PFSK-1 (cell line): ENCODE data around the gene DIP2C.

Experiments
- FOXP2 ChIP-seq: optimal IDR thresholded peaks from 2 replicates; pipeline ENCODE3; 2011; ENCODE audit warnings: borderline replicate concordance, control low read depth, inconsistent platforms; ENCODE audit not compliant: insufficient read depth; ENCODE audit errors: extremely low read length, extremely low read depth
- POLR2AphosphoS5 ChIP-seq: IDR thresholded peaks from 2 replicates; pipeline ENCODE4 v1.6.1; 2012; ENCODE audit warnings: low read depth, mild to moderate bottlenecking, control low read depth, low read length, moderate library complexity
- REST ChIP-seq, 2 experiments: IDR thresholded peaks; 2 replicates each; pipeline versions ENCODE4 v1.6.1 to v1.8.0; 2011 to 2012; ENCODE audit warnings: low read depth in 2 of 2, low read length in 2 of 2, control low read depth in 1 of 2, inconsistent platforms in 1 of 2, mild to moderate bottlenecking in 1 of 2, moderate library complexity in 1 of 2; ENCODE audit not compliant: insufficient read depth in 1 of 2
- SIN3A ChIP-seq: IDR thresholded peaks from 2 replicates; pipeline ENCODE4 v1.6.1; 2012; ENCODE audit warnings: mild to moderate bottlenecking, low read length, moderate library complexity, borderline replicate concordance; ENCODE audit not compliant: insufficient read depth
- TAF1 ChIP-seq: IDR thresholded peaks from 2 replicates; pipeline ENCODE4 v1.6.1; 2012; ENCODE audit warnings: low read length, control low read depth, borderline replicate concordance; ENCODE audit not compliant: insufficient read depth

DIP2C gene

GRCh38 chr10:660413-660969 lies 29.0 kb downstream of the DIP2C start:
- TF ChIP-seq TAF1 = no peak
- TF ChIP-seq FOXP2 = no peak
- no peak for TF ChIP-seq POLR2AphosphoS5
- TF ChIP-seq SIN3A = no peak
- no peak for TF ChIP-seq REST (IDR thresholded peaks at IDR 0.05; ENCODE audit: insufficient read depth in 1 of 2, low read depth in 2 of 2, low read length in 2 of 2)

GRCh38 chr10:659688-660141 lies 29.8 kb downstream of the DIP2C start:
- TF ChIP-seq REST (IDR thresholded peaks at IDR 0.05; ENCODE audit: insufficient read depth in 1 of 2, low read depth in 2 of 2, low read length in 2 of 2) = no peak
- TF ChIP-seq TAF1 = no peak
- TF ChIP-seq SIN3A = no peak
- no peak for TF ChIP-seq FOXP2
- no peak for TF ChIP-seq POLR2AphosphoS5

DNA sequence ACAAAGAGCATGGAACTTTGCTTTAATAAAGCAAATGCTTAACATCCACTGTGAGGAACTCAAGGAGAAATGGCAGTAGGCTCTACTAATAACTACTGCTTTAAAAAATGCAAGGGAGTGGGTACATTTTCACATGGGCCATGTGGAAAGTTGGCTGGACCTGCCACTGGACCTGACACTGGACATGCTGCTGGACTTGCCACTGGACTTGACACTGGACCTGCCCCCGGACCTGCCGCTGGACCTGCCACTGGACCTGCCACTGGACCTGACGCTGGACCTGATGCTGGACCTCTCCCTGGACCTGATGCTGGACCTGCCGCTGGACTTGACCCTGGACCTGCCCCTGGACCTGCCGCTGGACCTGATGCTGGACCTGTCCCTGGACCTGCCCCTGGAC lies 32.6 kb downstream of the DIP2C start:
- TF ChIP-seq POLR2AphosphoS5 (no peak), FOXP2 (no peak), REST (IDR thresholded peaks at IDR 0.05; ENCODE audit: insufficient read depth in 1 of 2, low read depth in 2 of 2, low read length in 2 of 2) (no peak), TAF1 (no peak), SIN3A (no peak)

DNA sequence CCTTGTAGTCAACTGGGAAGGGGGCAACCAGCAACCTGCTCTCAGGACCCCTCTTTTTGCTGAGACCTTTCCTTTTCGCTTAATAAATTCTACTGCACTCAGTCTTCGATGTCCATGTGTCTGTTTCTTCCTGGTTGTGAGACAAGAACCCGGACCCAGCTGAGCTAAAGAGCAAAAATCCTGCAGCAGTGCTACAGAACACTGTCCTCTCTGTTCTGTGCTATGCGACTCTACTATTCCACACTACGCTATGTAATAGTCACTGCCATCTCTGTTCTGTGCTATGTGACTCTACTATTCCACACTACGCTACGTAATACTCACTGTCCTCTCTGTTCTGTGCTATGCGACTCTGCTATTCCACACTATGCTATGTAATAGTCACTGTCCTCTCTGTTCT lies 34.3 kb downstream of the DIP2C start:
- TF ChIP-seq FOXP2 (no peak), REST (IDR thresholded peaks at IDR 0.05; ENCODE audit: insufficient read depth in 1 of 2, low read depth in 2 of 2, low read length in 2 of 2) (no peak), TAF1 (no peak), SIN3A (no peak), POLR2AphosphoS5 (no peak)

DNA sequence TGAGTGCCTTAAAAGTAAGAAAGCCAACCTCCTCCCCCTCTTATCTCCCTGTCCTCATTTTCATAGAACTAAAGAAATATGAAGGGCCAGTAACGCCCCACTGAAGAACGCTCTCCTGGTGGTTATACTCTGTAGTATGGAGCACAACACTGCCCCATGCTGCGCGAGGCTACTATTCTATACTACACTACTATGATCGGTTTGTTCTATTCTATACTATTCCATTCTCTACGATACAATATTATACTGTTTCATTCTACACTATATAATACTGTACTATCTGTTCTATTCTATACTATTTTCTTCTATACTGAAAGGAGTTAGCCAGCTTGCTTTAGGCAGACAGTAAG lies 34.8 kb downstream of the DIP2C start:
- no peak for TF ChIP-seq POLR2AphosphoS5
- no peak for TF ChIP-seq REST (IDR thresholded peaks at IDR 0.05; ENCODE audit: insufficient read depth in 1 of 2, low read depth in 2 of 2, low read length in 2 of 2)
- TF ChIP-seq FOXP2 = no peak
- TF ChIP-seq SIN3A = no peak
- no peak for TF ChIP-seq TAF1
